D721Med (cell line): Measurements from ENCODE around the gene P4HB.

ENCODE experiments used
- DNase-seq: peaks from one replicate; pipeline ENCODE4 v3.0.0; 2011; ENCODE audit warnings: low spot score; ENCODE audit not compliant: insufficient read length
- FAIRE-seq: peaks from 2 replicates; lab custom pipeline; 2011; peaks lifted over from hg19 to GRCh38; lab: Jason Lieb, UNC
- TF ChIP-seq, protein P1 (sequence below): IDR thresholded peaks from 2 replicates; pipeline ENCODE4 v1.5.1; 2012; ENCODE audit warnings: mild to moderate bottlenecking, control low read depth; ENCODE audit not compliant: insufficient read depth; ENCODE audit errors: missing control alignments

The P4HB gene

DNA sequence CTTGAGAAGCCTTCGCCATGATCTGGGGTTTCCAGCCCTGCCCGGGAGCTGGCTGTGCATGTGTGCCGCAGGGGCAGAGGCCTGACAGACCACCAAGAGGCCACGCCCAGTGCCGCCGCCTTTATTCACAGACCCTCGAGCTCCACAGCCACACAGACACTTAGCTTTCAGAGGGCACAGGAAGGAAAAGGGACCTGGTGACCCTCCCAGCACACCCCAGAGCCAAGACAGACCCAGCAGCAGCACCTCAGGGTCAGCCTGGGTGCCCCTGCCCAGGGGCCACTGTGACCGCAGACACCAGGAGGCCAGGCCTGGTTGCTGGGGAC lies 38.1 kb downstream of the P4HB start:
- TF ChIP-seq, protein P1, sequence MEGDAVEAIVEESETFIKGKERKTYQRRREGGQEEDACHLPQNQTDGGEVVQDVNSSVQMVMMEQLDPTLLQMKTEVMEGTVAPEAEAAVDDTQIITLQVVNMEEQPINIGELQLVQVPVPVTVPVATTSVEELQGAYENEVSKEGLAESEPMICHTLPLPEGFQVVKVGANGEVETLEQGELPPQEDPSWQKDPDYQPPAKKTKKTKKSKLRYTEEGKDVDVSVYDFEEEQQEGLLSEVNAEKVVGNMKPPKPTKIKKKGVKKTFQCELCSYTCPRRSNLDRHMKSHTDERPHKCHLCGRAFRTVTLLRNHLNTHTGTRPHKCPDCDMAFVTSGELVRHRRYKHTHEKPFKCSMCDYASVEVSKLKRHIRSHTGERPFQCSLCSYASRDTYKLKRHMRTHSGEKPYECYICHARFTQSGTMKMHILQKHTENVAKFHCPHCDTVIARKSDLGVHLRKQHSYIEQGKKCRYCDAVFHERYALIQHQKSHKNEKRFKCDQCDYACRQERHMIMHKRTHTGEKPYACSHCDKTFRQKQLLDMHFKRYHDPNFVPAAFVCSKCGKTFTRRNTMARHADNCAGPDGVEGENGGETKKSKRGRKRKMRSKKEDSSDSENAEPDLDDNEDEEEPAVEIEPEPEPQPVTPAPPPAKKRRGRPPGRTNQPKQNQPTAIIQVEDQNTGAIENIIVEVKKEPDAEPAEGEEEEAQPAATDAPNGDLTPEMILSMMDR, result no peak
- FAIRE-seq, result no peak
- no peak for DNase-seq

- TF ChIP-seq, protein P1, result peak; percentile 76
- DNase-seq (peak; percentile 59), FAIRE-seq (no peak)
Observed at GRCh38 chr17:81821603-81822311, 38.6 kb downstream of the P4HB start.

DNA sequence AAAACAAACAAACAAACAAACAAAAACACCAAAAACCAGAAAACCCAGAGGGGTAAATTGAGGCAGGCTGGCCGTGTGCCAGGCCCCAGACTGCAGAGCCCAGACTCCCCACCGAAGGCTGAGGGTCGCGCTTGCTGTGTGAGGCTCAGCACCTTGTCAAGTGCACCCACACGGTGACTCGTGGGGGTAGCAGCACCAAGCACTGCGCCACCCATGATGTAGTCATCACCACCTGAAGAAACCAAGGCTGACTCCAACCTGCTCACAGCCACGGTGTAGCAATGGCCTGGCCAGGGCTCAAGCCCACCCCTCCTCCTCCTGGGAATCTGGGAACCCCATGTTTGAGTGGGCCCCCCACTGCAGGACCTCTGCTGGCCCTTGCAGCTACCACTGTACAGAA lies 39.2 kb downstream of the P4HB start:
- TF ChIP-seq, protein P1, result no peak
- DNase-seq (no peak), FAIRE-seq (no peak)

DNA sequence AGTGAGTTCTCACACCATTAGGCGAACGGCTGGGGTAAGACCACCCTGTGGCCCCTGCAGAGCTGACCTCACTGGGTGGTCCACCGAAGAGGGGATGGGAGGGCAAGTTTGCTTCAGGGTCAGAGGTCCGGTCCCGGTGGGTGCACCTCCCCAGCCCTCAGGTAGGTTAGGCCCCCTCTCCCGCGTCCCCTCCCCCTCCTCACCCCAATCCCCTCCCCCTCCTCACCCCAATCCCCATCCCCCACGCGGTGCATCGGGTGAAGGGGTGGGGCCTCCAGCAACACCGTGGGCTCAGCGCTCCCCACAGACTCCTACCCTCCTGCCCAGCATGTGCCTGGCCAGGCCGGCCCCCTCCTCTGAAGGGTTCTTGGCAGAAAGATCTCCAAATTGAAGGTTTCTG lies 40.6 kb downstream of the P4HB start:
- DNase-seq (no peak), FAIRE-seq (no peak)
- TF ChIP-seq, protein P1, result no peak

GRCh38 chr17:81817758-81818147 lies 42.6 kb downstream of the P4HB start:
- TF ChIP-seq, protein P1, result no peak
- FAIRE-seq, result no peak

DNA sequence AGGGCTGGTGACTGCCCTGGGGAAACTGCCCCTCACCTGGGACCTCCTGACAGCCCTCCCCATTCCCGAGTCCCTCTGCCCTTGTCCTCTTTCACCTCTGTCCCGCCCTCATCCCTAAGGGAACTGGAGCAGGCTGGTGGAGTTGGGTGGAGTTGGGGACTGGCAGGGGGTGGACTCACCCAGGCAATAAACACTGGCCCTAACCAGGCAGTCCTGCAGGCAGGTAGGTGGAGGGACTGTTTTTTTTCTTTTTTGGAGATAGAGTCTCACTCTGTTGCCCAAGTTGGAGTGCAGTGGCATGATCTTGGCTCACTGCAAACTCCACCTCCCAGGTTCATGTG lies 44.7 kb downstream of the P4HB start:
- DNase-seq, result no peak
- FAIRE-seq, result no peak
- TF ChIP-seq, protein P1, result no peak

More at GRCh38 chr17:81817758-81818147, 42.6 kb downstream of the P4HB start:
- DNase-seq, result no peak

- no peak for DNase-seq
- TF ChIP-seq, protein P1, result no peak
- FAIRE-seq, result no peak
Observed at GRCh38 chr17:81814748-81815645, 45.3 kb downstream of the P4HB start.
